DND-41 (cell line): Measurements from ENCODE around the gene CAPG.

Experiments
- CTCF ChIP-seq: IDR thresholded peaks from 2 replicates; pipeline ENCODE4 v1.5.1; 2012; ENCODE audit warnings: borderline replicate concordance, low read length, moderate library complexity, mild to moderate bottlenecking; ENCODE audit not compliant: poor library complexity, severe bottlenecking; ENCODE audit errors: extremely low read depth
- EZH2 ChIP-seq: IDR thresholded peaks from 3 replicates; pipeline ENCODE4 v1.6.1; 2012; ENCODE audit warnings: borderline replicate concordance, low read depth, mild to moderate bottlenecking, moderate library complexity, low read length, inconsistent platforms; ENCODE audit not compliant: severe bottlenecking

DNA sequence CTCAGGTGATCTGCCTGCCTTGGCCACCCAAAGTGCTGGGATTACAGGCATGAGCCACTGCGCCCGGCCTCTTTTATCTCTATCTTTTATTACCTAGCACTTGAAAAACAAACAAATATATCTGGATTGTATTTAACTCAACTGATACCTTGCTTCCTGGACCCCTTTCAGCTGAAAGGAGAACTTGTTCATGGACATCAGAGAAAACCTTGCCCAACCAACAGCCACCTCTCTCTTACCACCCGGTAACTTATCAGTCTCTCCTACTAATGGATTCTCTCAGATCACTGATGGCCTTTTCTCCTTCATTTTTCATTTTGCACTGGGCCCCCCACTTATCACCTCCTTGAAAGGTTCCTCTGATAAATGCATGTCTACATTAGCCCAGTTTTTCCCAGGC, 62.6 kb downstream of the CAPG start:
- TF ChIP-seq CTCF (no peak), EZH2 (no peak)
